ENCODE results near the gene ZIC5.
A peak's percentile ranks its signal among the peaks of the same experiment; 100 is the strongest.

The ZIC5 gene

DNA sequence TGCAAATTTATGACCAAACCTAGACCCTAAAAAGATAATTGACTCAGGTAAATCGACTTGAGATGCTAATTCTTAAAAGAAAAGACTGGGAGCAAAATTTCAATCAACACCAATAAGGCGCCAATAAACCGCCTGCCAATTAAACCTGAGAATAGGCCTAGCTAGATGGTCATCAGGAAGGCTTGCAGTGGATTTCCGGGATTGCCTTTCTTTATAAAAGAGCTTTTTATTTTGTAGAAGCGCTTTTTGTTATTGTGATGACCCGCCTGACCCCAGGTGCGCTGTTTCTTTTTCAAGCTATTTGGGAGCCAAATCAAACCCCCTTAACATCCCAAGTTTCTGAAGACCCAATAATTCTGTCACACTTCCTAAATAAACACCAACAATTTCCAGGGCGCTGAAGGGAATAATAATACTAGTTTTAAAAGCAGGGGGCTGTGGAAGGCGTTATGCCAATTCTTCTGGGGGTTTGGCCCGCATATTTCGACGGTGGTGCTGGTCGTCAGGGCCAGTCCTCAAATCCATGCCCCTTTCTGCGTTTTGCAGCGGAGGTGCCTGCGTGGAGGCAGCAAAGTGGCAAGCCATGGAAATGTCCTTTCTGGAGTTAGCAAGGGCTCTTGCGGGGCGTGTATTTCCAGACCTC lies 2.9 kb upstream of the ZIC5 start:
- TF ChIP-seq FOXP2 (optimal IDR thresholded peaks at IDR 0.05; ENCODE audit: control extremely low read depth, extremely low read length, insufficient read depth) (no peak), POLR2AphosphoS5 (IDR thresholded peaks at IDR 0.05; ENCODE audit: borderline replicate concordance, low read depth, low read length) (no peak), EZH2 (IDR thresholded peaks at IDR 0.05) (no peak)
- no peak overlapping the region for H3K9ac ChIP-seq (ENCODE audit: insufficient read length)
- H3K36me3 ChIP-seq (ENCODE audit: insufficient read depth, low read length), result peaks cover under 1% of the 10 kb centered on the region
- no peaks in the 10 kb centered on the region for H3K9me3 ChIP-seq (ENCODE audit: low read depth, low read length)
- no peak overlapping the region for H3K27ac ChIP-seq
- no peak for DNase-seq (ENCODE audit: low read depth, low spot score)
- no peak overlapping the region for H3K4me3 ChIP-seq

DNA sequence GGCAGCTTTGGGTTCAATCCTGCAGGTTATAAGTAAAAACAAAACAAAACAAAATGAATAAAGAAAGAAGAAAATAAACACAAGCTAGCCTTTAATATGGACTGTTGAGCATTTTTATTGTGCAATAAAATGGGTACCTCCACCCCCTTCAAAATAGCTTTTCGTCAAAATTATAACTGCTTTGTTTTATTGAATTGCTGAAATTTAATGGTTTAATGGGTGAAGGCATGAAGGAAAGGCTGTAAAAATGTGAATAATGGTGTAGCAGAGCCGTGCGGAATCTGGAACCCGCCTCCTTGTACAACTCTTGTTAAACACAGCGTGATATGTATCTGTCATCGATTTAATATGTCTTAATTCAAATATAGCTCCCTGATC lies 2.2 kb upstream of the ZIC5 start:
- no peak overlapping the region for H3K9ac ChIP-seq (ENCODE audit: insufficient read length)

DNA sequence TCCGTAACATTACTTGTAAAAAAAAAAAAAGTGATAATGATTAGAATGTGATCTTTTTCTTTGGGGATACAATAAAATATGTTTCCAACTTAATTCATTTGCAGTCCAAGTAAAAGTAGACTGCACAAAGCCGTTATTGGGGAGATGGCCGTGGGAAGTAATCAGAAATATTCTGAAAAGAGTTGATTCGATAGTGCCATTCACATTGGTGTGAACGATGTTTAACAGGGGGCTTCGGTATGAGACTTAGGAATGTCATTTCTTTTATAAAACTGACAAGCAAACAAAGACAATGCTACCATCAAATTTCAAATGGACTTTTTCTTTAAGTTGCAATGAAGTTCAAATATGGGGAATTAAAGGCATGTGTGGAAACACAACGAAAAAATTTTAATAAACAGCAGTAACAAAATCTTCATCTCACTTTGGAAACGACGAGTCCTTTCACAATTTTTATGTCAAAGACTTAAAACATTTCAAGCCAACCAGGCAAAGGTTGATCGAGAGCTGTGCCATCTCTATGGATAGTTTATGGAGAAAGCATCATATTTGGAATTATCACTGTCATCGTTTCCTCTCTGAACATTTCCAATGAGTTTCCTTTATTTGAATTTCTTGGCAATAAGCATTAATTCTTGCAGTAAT lies 1.7 kb upstream of the ZIC5 start:
- DNase-seq (ENCODE audit: low read depth, low spot score), result no peak
- H3K36me3 ChIP-seq (ENCODE audit: insufficient read depth, low read length), result peaks cover 11% of the 10 kb centered on the region
- H3K9me3 ChIP-seq (ENCODE audit: low read depth, low read length), result no peaks in the 10 kb centered on the region
- no peak overlapping the region for H3K4me3 ChIP-seq
- H3K9ac ChIP-seq (ENCODE audit: insufficient read length), result no peak overlapping the region
- H3K27ac ChIP-seq, result peak overlapping the region; percentile 47; the same call in 1 of the 2 replicates
- TF ChIP-seq EZH2 (IDR thresholded peaks at IDR 0.05) (no peak), POLR2AphosphoS5 (IDR thresholded peaks at IDR 0.05; ENCODE audit: borderline replicate concordance, low read depth, low read length) (no peak), FOXP2 (optimal IDR thresholded peaks at IDR 0.05; ENCODE audit: control extremely low read depth, extremely low read length, insufficient read depth) (no peak)

More for the DNA sequence above, 2.2 kb upstream of the ZIC5 start:
- TF ChIP-seq EZH2 (IDR thresholded peaks at IDR 0.05) (no peak), FOXP2 (optimal IDR thresholded peaks at IDR 0.05; ENCODE audit: control extremely low read depth, extremely low read length, insufficient read depth) (no peak), POLR2AphosphoS5 (IDR thresholded peaks at IDR 0.05; ENCODE audit: borderline replicate concordance, low read depth, low read length) (no peak)
- Histone ChIP-seq H3K36me3 (ENCODE audit: insufficient read depth, low read length) (peaks cover 7% of the 10 kb centered on the region), H3K27ac (peak overlapping the region; percentile 47; the same call in 1 of the 2 replicates), H3K4me3 (no peak overlapping the region), H3K9me3 (ENCODE audit: low read depth, low read length) (no peaks in the 10 kb centered on the region)
- no peak for DNase-seq (ENCODE audit: low read depth, low spot score)

DNA sequence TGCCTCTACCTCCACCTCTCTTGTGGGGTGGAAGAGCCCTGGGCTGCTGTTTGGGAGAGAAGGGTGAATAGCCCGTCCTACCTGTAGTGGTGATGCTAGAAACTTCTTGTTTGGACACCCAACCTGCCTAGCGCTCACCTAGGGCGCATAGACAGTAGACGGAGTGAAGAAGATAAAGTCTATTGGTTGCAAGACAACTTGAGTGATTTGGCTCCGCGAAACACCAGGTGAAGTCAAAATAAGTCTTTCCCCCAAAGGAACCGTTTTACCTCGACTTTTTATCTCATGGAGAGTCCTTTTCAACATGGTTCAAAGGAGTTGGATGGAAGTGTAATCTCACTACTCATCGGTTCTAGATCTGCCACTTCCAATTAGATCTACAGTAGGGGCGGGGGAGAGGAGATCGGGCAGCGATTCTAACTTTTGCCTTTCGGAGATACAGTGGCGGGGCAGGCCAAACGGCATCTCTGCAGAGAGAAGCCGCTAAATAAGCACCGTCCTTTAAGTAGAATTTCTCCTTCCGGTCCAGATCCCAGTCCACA lies 694 bp upstream of the ZIC5 start:
- Histone ChIP-seq H3K4me3 (peak overlapping the region; percentile 86), H3K9ac (ENCODE audit: insufficient read length) (peak overlapping the region; percentile 23), H3K27ac (peak overlapping the region; percentile 22; the same call in 1 of the 2 replicates), H3K36me3 (ENCODE audit: insufficient read depth, low read length) (peaks cover 18% of the 10 kb centered on the region), H3K9me3 (ENCODE audit: low read depth, low read length) (no peaks in the 10 kb centered on the region)
- DNase-seq (ENCODE audit: low read depth, low spot score), result no peak
- TF ChIP-seq EZH2 (IDR thresholded peaks at IDR 0.05), result no peak
- no peak for TF ChIP-seq POLR2AphosphoS5 (IDR thresholded peaks at IDR 0.05; ENCODE audit: borderline replicate concordance, low read depth, low read length)
- TF ChIP-seq FOXP2 (optimal IDR thresholded peaks at IDR 0.05; ENCODE audit: control extremely low read depth, extremely low read length, insufficient read depth), result no peak

DNA sequence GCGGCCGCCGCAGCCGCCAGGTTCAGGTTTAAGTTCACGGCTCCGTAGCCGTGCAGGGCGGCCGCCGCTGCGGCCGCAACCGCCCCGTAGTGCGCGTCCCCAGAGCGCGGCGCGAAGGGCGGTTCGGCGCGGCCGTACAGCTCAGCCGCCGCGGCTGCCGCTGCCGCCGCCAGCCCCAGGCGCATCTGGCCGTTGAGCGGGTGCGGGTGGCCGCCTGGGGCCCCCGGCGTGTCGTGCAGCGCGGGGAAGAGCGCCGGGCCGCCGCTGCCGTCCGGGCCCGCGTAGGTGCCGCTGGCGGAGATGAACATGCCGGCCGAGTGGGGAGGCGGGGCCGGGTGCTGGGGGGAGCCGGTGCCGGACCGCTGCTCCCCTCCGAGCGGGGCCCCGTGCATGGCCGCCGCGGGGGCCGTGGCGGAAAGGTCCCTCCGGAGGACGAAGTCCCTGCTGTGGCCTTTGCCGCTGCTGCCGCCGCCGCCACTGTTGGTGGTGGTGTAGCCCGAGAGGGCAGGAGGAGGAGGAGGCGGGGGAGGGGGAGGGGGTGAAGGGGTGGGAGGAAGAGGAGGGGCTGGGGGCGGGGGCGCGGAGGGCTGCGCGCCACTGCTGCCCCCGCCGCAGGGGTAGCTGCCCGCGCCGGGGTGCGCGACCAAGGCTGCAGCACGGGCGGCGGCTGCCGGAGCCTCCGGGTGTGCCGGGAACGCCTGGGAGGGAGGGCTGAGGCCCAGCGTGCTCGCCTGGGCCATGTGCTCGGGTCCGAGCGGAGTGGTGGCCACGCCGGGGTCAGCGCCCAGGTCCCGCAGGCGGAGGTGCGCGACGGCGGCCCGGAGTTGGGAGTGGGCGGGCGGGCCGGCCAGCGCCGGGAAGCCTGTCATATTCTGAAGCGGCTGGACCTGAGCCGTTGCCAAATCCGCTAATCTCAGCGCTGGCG lies 654 bp downstream of the ZIC5 start:
- no peak for DNase-seq (ENCODE audit: low read depth, low spot score)
- Histone ChIP-seq H3K4me3 (peak overlapping the region; percentile 86), H3K36me3 (ENCODE audit: insufficient read depth, low read length) (peaks cover 27% of the 10 kb centered on the region), H3K9me3 (ENCODE audit: low read depth, low read length) (no peaks in the 10 kb centered on the region), H3K27ac (peak overlapping the region; percentile 94), H3K9ac (ENCODE audit: insufficient read length) (peak overlapping the region; percentile 83)
- peak; percentile 18 for TF ChIP-seq FOXP2 (optimal IDR thresholded peaks at IDR 0.05; ENCODE audit: control extremely low read depth, extremely low read length, insufficient read depth)
- TF ChIP-seq POLR2AphosphoS5 (IDR thresholded peaks at IDR 0.05; ENCODE audit: borderline replicate concordance, low read depth, low read length), result peak; percentile 57; the same call in 1 of the 2 replicates
- no peak for TF ChIP-seq EZH2 (IDR thresholded peaks at IDR 0.05)

DNA sequence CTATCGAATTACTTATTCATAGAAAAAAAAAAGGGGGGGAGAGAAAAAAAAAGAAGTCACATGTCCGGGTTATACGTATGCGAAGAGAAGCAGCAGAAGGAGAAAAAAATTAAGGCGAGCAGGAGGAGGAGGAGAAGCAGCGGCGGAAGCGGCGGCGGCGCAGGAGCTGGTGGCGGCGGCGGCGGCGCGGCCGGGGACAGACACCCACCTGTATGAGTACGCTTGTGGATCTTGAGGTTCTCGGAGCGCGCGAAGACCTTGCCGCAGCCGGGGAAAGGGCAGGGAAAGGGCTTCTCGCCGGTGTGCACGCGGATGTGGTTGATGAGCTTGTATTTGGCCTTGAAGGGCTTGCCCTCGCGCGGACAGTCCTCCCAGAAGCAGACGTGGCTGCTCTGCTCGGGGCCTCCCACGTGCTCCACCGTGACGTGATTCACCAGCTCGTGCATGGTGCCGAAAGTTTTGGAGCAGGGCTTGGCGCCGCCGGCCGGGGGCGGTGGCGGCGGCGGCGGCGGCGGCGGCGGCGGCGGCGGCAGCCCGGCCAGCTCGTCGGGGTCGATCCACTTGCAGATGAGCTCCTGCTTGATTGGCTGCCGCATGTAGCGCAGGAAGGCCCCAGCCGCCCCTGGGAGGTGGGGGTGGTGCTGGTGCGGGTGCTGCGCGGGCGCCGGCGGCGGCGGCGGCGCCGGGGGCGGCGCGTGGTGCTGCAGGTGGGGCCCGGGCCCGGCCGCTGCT lies 1.5 kb downstream of the ZIC5 start:
- peak overlapping the region; percentile 99 for H3K9ac ChIP-seq (ENCODE audit: insufficient read length)
- peak overlapping the region; percentile 97 for H3K27ac ChIP-seq
- no peaks in the 10 kb centered on the region for H3K9me3 ChIP-seq (ENCODE audit: low read depth, low read length)
- no peak for DNase-seq (ENCODE audit: low read depth, low spot score)
- peaks cover 34% of the 10 kb centered on the region for H3K36me3 ChIP-seq (ENCODE audit: insufficient read depth, low read length)
- H3K4me3 ChIP-seq, result peak overlapping the region; percentile 89
- TF ChIP-seq POLR2AphosphoS5 (IDR thresholded peaks at IDR 0.05; ENCODE audit: borderline replicate concordance, low read depth, low read length) (peak; percentile 68; the same call in 1 of the 2 replicates), EZH2 (IDR thresholded peaks at IDR 0.05) (no peak), FOXP2 (optimal IDR thresholded peaks at IDR 0.05; ENCODE audit: control extremely low read depth, extremely low read length, insufficient read depth) (no peak)

DNA sequence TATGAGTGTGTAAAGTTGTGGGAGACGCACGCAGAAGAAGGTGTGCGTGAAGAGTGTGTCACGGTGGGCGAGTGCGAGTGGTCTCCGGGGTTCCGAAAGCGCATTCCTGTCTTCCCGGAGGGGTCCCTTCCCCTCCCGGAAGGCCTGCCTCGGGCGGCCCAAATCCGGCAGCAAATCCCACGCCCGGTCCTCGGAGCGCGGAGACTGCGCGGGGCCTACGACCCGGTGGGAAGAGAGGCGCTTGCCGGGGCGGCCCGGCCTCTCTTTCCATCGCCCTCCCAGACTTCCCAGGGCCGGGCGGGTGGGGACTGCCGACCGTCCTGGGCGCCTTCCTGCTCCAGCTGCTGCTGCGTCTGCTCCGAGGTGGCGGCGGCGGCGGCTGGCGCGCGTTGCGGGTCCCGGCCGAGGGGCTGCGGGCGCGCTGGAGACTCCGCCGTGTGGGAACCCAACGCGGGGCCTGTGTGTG lies 2.1 kb downstream of the ZIC5 start:
- TF ChIP-seq FOXP2 (optimal IDR thresholded peaks at IDR 0.05; ENCODE audit: control extremely low read depth, extremely low read length, insufficient read depth), result no peak
- TF ChIP-seq EZH2 (IDR thresholded peaks at IDR 0.05), result no peak
- TF ChIP-seq POLR2AphosphoS5 (IDR thresholded peaks at IDR 0.05; ENCODE audit: borderline replicate concordance, low read depth, low read length), result no peak
- no peak for DNase-seq (ENCODE audit: low read depth, low spot score)
- Histone ChIP-seq H3K27ac (peak overlapping the region; percentile 97), H3K9ac (ENCODE audit: insufficient read length) (peak overlapping the region; percentile 99), H3K4me3 (peak overlapping the region; percentile 89), H3K9me3 (ENCODE audit: low read depth, low read length) (no peaks in the 10 kb centered on the region), H3K36me3 (ENCODE audit: insufficient read depth, low read length) (peaks cover 37% of the 10 kb centered on the region)

All from SK-N-MC (cell line).